IPS DF 4.7 (cell line): ENCODE measurements around the gene UST.

Experiments used
- DNase-seq: peaks from one replicate; pipeline ENCODE4 v3.0.0-alpha.2; 2013; ENCODE audit warnings: low spot score; ENCODE audit errors: extremely low read depth

UST gene

DNA sequence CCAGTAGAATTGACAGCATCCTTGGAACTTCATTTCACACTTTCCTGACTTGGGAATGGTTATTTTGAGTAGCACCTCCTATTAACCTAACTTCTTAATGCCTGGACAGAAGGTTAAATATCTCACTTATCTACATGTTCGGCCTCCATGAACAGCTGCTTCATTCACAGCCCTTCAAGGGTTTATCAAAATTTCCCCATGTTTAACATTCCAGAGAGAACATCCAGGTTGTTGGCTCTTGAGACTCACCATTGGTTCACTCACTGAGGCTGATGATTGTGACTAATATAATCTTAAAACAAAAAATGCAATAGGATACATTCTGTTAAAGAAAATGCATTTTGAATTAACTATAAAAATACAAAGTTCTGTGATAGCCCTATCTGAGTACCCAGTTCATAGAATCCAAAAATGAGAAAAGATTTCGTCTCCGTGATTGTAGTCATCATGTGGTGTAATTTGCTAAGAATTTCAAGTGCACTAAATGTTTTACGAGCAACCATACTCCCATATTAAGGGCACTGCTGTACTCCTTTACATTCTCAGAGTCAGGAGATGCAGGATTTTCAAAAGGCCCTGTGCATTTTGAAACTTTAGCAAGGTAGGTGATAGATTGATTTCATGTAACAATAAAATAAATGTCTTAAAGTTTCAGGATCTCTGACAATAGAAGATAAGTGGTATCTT is 310.1 kb downstream of the UST start:
- DNase-seq, result no peak

DNA sequence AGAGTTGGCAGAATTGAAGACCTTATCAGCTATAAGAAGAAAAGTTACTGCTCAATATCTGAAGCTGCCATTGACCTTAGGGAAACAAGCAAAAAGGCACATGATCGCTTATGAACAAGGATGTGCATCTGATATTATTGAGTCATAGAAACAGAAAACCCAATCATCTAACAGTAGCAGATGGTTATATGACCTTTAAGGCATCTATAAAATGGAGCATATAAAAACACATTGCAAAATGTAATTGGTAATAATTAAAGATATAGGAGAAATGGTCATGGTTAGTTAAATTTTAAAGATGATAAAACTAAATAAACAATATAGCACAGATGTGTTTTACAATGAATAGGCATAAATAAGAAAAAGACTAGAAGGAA is 310.6 kb downstream of the UST start:
- DNase-seq, result no peak

DNA sequence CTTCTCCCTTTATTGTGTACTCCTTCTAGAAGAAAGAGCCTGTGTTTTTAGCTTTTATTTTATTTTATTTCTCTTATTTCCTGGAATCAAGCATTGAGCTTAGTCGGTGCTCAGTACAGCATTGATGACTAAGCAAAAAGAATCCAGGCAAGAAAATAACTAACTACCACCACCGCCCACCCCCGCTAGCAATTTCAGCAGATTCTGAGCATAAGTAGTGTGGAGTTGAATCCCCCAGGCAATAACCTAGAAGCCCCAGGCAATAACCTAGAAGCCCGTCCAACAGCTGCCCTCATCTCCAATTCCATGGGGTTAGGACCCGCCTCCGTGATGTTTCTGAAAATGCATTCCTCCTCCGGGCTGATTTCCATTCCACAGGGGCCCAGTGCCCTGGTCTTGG is 312.7 kb downstream of the UST start:
- no peak for DNase-seq

DNA sequence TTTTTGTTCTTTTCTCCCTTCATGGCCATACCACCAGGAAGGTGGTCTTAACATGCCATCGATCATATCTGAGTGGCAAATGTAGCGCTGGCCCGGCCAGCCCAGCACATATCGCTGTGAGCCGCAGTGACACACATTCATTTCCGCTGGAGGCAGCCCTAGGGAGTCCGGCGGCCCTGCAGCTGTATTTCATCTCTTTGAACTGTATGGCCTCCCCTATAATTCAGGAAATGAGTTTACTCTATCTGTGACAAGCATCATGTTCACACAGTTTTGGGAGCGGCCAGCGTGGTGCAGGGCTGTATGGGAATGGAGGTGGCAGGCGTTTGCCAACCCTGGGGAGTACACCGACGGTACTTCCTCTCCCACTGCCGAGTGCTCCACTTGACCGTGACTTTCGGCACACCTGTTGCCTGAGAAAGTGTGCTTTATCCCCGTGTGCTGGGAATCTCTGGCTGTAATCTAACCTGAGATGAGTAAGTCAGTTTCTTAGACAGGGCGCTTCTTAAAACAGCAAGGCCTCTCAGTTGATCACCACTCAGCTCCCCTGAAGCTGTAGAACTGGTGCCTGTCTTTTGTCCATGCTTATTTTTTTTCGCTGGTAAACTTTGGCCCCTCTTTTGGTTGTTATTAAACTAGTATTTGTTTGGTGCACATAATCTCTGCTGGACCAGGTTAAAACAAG is 313.6 kb downstream of the UST start:
- no peak for DNase-seq

DNA sequence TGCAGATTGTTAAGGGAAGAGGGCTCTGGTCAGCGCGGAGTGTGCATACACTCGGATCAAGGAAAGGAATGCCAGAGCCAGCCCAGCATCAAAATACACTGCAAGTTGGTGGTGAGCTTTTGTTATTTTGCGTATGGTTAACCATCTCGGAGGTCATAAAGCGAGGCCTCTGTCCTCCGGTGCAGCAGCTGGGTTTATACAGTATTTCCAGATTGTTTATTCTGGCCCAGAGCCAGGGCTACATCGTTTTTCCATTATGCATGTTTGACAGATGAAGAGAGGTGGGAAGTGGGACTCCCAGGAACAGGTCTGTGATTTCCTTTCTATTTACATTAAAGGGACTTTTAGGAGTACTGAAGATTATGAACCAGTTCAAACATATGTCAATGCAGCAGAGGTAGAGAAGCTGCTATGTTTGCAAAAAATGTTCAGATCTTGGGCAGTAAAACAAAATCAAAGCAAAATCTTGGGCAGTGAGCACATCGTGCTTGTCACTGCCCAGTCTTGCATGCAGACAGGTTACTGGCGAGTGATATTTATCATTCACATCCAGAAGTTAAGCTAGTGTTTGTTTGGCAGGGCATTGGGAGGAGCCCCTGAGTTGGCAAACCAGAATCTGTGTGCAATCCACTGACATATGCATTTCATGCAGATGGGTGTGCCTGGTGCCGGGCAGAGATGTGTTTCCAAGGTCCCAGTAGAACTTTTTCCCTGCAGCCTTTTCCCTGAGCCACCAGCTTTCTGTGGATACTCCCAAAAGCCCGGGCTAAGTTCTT is 314.3 kb downstream of the UST start:
- DNase-seq, result no peak

DNA sequence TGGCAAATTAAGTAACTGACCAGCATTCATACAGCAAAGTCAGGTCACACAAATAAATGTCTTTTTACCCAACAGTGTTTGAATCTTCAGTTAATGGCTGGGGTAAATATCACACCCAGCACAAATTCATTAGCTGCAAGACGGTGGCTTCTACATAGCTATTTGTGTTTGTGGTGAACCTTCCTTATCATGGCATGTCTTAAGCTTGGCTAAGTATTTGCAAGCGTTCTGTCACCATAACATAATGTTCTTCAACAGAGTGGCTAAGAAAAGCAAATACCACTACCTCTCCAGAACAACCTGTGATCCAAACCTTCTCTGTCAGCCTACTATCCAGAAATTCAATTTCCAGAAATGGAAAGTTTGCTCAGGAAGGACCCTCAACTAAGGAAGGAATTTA is 315.1 kb downstream of the UST start:
- DNase-seq, result no peak

DNA sequence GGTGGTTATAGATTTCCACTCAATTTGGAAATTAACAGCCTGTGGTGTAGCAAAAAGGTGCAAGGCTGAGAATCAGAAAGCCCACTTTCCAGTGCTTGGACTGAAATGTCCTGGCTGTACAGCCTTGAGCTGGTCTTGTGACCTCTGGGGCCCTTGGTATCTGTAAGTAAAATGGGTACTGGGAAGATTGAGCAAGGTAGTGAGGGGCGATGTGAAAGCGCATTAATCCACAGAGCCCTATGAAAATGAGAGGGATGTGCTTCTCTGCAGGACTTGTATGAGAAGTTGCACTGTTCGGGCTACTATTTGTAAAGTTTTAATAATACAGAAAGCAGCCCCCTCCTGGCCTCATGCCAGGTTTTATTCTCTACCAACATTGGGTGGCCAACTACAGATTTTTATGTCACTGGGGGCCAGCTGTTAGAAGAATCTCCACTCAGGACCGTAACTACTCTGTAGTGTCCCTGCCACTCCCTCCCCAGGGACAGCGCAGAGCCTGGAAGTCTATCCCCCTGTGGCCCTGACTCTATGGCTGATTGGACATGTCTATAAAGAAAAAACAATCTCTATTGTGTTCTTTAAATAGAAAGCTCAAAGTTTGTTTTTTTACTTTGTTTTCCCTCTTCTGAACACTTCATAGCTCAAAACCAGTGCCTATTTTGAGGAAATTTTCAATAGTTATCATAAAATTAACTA is 316.0 kb downstream of the UST start:
- DNase-seq, result no peak

DNA sequence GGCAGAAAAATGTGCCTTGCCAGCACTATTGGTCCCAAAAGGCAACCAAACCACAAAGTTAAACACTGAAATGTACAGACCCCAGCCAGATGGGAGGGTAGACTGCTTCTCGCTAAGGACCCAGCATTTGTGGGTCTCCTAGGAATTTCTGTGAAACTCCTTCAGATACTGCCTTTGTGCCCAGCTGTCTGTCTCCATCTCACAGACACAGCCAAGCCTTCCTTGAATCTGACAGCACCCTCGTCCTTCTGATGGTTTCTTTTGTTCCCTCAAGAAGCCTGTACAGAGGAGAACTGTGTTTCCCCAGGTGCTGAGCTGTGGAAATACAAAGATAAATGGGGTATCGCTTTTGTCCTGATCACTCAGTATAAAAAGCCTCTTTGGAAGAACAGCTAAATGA is 316.6 kb downstream of the UST start:
- no peak for DNase-seq

DNA sequence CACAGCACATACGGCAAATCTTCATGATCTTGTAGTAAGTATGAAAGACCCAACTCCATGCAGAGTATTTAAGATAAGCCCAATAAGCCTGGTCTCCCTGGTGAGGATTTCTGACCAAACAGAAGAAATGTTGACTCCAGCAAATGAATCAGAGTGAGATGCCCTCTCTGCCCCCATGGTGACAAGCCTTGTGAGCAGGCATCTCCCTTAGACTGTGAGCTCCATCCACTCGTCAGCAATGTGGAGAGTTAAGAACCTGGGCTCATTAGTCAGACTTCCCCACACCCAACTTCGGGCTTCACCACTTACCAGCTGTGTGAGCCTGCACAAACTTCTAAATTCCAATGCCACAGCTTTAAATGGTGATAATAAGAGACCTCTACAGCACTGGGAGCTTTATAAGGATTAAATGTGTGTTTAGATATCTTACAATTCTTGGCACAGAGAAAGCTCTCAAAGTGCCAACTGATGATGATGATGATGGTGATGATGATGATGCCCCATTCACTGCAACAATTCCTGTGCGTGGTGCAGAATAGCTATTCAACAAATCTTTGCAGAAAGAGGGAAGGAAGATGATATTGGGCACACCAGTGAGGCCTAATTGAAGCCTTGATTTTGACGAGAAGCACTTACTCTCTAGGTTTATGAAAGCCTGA is 317.3 kb downstream of the UST start:
- no peak for DNase-seq

DNA sequence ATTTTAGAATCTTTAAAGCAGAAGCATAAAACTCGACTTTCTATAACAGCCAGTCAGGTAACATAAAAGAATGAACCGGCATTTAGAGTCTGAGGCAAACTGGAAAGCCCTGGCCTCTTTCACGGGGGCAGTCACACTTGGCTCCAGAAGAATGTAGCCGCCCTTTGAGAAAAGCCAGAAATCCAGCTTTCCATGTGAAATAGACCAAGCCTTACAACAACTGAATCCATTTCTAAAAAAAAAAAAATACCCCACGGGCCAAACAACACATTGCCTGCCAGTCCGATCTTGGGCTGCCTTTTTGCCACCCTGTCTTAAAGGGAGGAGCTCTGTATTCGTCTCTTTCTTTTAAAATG is 317.8 kb downstream of the UST start:
- no peak for DNase-seq

DNA sequence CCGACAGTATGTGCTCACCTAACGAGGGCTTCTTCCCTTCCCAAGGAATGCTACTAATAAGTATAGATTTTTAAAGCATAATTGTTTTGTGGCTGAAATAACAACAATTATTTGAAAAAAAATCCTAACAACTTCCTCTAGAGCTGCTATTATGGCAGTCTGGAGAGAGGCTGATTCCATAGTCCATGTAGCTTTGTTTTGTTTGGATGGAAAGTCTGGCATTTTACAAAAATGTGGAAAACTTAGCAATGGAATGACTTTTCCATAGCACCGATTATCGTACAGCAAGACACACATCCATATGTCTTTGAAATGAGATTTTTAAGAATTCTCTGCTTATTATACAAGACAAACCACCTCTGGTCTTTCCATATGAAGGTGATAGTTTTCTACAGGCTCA is 318.3 kb downstream of the UST start:
- DNase-seq, result no peak

DNA sequence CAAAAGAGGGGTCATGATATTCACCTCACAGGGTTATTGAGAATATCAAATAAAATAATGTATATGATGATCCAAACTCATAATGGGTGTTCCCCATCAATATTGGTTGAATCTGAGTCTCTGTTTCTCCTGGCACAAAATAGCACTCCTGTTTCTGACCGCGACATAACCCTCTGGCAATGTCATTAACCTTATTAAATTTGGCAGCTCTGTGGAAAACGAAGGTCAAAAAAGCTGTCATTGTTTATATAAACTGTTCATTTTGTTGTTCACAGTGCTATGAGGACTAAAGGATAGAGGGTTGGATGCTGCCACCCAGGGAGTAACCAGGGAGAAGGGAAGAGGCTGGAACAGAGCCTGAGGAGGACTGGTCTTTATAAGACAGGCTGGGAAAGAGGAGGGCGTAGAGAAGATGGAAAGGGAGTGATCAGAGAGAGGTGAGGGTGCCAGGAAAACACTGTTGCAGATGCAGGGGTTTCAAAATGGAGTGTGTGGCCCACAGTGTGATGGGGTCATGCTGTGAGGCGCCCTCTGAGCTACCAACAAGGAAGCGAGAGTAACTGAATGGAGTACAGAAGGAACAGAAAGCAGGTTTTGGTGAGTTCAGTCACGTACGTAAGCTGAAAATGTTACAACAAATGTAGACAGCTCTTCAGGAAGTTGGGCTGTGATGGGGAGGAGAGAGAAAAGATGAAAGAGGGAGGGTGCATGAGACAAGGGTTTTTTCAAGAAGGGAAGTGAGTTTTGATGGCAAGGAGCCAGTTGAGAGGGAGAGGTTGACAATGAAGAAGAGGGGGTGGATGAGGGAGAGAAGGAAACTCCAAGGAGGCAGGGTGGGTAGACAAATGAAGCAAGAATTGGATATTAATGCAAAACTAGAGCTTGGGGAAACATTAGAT is 319.1 kb downstream of the UST start:
- DNase-seq, result no peak

DNA sequence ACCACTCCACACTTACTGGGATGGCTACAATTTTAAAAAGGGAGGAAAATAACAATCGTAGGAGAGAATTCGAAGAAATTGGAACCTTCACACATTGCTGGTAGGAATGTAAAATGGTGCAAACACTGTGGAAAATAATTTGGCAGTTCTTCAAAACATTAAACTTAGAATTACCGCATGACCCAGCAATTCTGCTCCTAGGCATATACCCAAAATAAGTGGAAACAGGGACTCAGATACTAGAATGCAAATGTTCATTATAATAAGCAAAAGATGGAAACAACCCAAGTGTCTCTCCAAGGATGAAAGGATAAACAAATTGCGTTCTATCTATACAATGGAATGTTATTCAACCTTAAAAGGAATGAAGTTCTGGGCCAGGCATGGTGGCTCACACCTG is 325.2 kb downstream of the UST start:
- no peak for DNase-seq

DNA sequence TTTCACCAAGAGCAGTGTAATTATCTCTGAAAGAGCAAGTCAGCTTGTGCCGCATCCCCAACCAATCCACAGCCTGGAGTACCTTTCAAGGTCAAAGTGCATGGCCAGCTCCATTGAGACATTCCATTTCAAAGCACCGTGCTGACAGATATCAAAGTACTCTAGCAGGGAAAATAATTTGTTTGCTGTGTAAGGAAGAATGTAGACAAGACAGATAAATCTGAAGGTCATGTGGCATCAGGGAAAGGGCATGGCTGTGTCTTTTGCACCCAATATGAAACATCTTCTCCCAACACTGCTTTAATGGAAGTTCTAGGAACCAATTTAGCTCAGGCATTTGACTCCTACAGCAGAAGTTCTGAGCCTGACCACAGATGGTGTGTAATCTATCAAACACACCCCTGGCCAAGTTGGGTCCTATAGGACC is 328.0 kb downstream of the UST start:
- no peak for DNase-seq

DNA sequence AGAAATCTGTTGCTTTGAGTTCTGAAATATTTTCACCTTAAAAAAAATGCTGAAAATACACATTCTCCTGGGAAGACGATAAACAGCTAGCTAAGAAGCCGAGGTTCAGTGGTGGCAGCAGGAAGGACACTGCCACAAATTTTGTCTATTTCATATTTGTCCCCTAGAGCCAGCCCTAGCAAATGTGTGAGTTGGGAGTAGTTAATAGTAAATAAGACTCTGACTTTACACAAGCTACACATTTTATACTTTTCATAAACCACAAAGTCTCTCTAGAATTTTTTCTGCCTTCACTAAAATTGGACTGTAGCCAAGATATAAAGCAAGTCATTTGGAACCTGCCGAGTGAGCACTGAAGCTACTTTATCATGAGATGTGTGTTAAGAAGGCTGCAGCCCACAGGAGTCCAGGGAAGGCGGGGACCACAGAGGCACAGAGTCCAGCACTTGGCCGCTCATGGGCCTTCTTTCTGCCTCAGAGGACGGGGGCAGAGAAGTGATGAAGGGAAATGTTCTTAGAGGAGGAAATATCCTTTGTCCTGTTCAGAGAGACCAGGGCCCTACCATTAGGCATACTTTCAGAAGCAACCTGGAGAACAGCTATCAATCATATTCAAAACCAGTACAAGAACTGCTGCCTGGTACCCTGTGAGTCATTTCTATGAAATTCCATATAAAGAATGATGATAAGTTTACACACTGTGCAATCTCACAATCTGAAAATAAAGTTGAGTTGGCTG is 329.0 kb downstream of the UST start:
- DNase-seq, result no peak

DNA sequence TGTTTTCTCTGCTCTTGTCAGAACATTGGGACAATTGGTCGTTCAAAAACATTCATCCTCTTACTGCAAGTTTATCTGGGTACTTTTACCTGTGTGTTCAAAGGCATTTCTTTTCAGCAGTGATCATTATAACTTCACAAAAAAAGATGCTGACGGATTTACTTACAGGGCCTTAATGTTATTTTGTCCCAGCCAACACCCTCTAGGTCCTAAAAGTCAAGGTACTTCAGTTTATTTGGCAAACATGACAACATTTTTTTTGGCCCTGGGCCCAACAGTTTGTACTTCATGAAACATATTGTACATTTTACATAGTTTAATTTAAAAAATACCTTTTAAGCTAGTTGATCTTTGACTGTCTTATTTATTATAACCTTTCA is 329.5 kb downstream of the UST start:
- DNase-seq, result no peak

DNA sequence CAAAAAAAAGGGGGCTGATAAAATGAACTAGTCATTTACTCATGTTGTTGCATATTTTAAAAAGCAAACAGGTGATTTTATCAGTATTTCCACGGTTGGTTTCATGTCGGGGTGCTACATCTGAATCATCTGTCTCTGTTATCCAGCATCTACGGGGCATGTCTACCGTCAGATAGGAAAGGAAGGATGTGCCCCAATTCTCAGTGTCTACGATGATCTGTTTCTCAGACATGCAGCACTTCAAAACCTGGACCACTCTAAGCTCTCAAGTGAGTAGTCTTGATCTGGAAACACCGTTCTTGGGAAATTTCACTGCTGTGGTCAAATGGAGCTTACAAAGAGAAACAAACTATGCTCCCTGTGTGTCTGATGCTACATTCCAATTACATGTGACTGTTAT is 330.4 kb downstream of the UST start:
- no peak for DNase-seq

DNA sequence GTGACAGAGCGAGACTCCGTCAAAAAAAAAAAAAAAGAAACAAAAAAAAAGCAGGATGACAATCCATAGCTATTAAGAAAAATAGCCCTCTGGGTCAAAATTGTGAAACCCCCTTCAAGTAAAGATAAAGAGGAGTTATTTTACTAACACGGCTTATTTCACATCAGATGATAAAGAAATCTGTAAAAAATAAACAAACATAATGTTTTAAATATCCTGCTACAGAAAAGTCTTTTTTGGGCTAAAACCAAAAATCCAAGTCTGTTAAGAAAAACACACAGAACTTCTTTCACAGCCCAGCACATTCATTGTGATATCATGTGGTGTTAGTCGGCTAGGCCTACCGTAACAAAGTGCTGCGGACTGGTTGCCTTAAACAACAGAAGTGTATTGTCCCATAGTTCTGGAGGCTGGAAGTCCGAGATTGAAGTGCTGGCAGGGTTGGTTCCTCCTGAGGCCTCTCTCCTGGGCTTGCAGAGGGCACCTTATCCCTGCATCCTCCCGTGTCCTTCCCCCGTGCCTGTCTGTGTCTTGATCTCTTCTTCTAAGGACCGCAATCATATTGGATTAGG is 331.5 kb downstream of the UST start:
- no peak for DNase-seq

DNA sequence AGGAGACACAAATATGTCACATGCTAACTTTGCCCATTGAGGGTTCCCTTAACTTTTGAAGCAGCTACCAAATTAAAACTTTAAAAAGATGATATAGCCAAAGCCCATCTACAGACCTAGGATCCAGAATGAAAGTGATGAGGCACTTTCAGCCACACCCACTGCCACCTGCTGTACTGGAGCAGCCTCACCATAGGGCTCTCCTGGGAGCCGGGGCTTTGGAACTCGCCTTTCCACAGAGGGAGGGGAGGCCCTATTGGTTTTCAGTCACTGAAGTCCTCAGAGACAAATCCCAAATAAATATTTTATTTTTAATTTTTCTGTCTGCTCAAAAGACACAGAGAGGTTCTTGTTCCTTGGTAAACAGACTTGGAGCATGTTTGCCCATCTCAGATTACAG is 332.6 kb downstream of the UST start:
- DNase-seq, result no peak
